ENCODE results near the gene GATA2.
A peak's percentile ranks its signal among the peaks of the same experiment; 100 is the strongest.

The GATA2 gene

GRCh38 chr3:128501431-128501830 lies 8.4 kb upstream of the GATA2 start:
- DNase-seq, result no peak

- DNase-seq, result no peak
These were observed 7.6 kb upstream of the GATA2 start for GRCh38 chr3:128500556-128500955.

GRCh38 chr3:128499724-128500275 lies 6.8 kb upstream of the GATA2 start:
- no peak for DNase-seq

GRCh38 chr3:128498901-128499530 lies 6.0 kb upstream of the GATA2 start:
- no peak for DNase-seq

GRCh38 chr3:128498127-128498626 lies 5.2 kb upstream of the GATA2 start:
- DNase-seq, result no peak

GRCh38 chr3:128497305-128498126 lies 4.5 kb upstream of the GATA2 start:
- DNase-seq, result peak; percentile 66 to 78

GRCh38 chr3:128496602-128497304 lies 3.8 kb upstream of the GATA2 start:
- DNase-seq, result no peak

- no peak for DNase-seq
These were observed 3.1 kb upstream of the GATA2 start for GRCh38 chr3:128496019-128496601.

- no peak for DNase-seq
These were observed 2.5 kb upstream of the GATA2 start for GRCh38 chr3:128495435-128495970.

GRCh38 chr3:128494367-128494650 lies 1.3 kb upstream of the GATA2 start:
- no peak for DNase-seq

GRCh38 chr3:128493570-128494366 lies 767 bp upstream of the GATA2 start:
- no peak for DNase-seq

- no peak for DNase-seq
These were observed 895 bp downstream of the GATA2 start for GRCh38 chr3:128491941-128492670.

- no peak for DNase-seq
These were observed 1.4 kb downstream of the GATA2 start for GRCh38 chr3:128491691-128491940.

- no peak for DNase-seq
These were observed 1.9 kb downstream of the GATA2 start for GRCh38 chr3:128490915-128491690.

- no peak for DNase-seq
These were observed 2.4 kb downstream of the GATA2 start for GRCh38 chr3:128490650-128490914.

- peak in 1 of 2 donors; percentile 24 for DNase-seq
These were observed 2.9 kb downstream of the GATA2 start for GRCh38 chr3:128489927-128490649.

GRCh38 chr3:128489674-128489926 lies 3.4 kb downstream of the GATA2 start:
- no peak for DNase-seq

GRCh38 chr3:128488991-128489673 lies 3.9 kb downstream of the GATA2 start:
- DNase-seq, result no peak

- DNase-seq, result no peak
These were observed 4.4 kb downstream of the GATA2 start for GRCh38 chr3:128488636-128488990.
